Stimulated activated CD8-positive, alpha-beta memory T cell treated with anti-CD3 and anti-CD28 coated beads, Interleukin-4, amount 100 ng/mL, for 1 hour (primary cell): Measurements from ENCODE around the gene LRRC7.

Experiments used
- DNase-seq, 2 donors: peaks; one replicate each; pipeline ENCODE4 v3.0.0-alpha.2; 2020; ENCODE audit warnings: low read depth in 2 of 2, low spot score in 1 of 2

LRRC7 gene

GRCh38 chr1:70084314-70084915, 516.7 kb downstream of the LRRC7 start:
- no peak for DNase-seq

- DNase-seq: no peak
These were observed 517.8 kb downstream of the LRRC7 start for GRCh38 chr1:70085521-70085920.

- DNase-seq: no peak
These were observed 519.2 kb downstream of the LRRC7 start for GRCh38 chr1:70086897-70087296.

GRCh38 chr1:70090141-70090540, 522.4 kb downstream of the LRRC7 start:
- DNase-seq: no peak

- no peak for DNase-seq
These were observed 523.2 kb downstream of the LRRC7 start for GRCh38 chr1:70090875-70091274.

GRCh38 chr1:70091811-70092210, 524.1 kb downstream of the LRRC7 start:
- DNase-seq: no peak

GRCh38 chr1:70092526-70092925, 524.8 kb downstream of the LRRC7 start:
- no peak for DNase-seq

GRCh38 chr1:70093250-70093975, 525.7 kb downstream of the LRRC7 start:
- DNase-seq: no peak

- DNase-seq: no peak
These were observed 533.5 kb downstream of the LRRC7 start for GRCh38 chr1:70101231-70101630.

- no peak for DNase-seq
These were observed 534.1 kb downstream of the LRRC7 start for GRCh38 chr1:70101774-70102173.

- no peak for DNase-seq
These were observed 536.0 kb downstream of the LRRC7 start for GRCh38 chr1:70103770-70104169.

GRCh38 chr1:70109241-70109640, 541.5 kb downstream of the LRRC7 start:
- DNase-seq: no peak

GRCh38 chr1:70112838-70113237, 545.1 kb downstream of the LRRC7 start:
- DNase-seq: no peak

GRCh38 chr1:70115315-70115714, 547.6 kb downstream of the LRRC7 start:
- no peak for DNase-seq

GRCh38 chr1:70117046-70117445, 549.3 kb downstream of the LRRC7 start:
- DNase-seq: no peak

- DNase-seq: no peak
These were observed 566.4 kb downstream of the LRRC7 start for GRCh38 chr1:70134148-70134547.

- no peak for DNase-seq
These were observed 572.6 kb downstream of the LRRC7 start for GRCh38 chr1:70140343-70140742.

GRCh38 chr1:70140894-70141293, 573.2 kb downstream of the LRRC7 start:
- DNase-seq: no peak

- DNase-seq: no peak
These were observed 574.4 kb downstream of the LRRC7 start for GRCh38 chr1:70142075-70142474.

GRCh38 chr1:70143048-70143659, 575.4 kb downstream of the LRRC7 start:
- DNase-seq: no peak

- no peak for DNase-seq
These were observed 578.8 kb downstream of the LRRC7 start for GRCh38 chr1:70146488-70146887.

- DNase-seq: no peak
These were observed 582.7 kb downstream of the LRRC7 start for GRCh38 chr1:70150444-70150843.

GRCh38 chr1:70153739-70154138, 586.0 kb downstream of the LRRC7 start:
- DNase-seq: no peak
